ENCODE data around the gene CACNA2D1.

CACNA2D1 gene

DNA sequence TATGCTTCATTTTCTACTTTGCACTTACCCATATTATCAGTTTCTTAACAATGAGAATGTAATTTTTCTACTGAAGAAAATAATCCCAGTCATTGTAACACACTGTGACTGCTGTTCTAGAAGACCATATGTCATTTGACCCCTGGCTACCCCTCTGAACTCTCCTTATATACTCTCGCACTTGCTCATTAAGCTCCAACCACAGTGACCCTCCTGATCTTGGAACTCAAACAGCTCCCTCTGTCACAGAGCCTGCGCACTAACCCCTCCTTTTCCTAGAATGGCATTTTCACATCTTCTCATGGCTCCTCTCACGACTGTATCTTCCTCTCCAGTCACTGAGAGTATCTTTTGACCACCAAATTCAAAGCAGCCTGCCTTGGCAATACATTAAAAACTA lies 169.7 kb downstream of the CACNA2D1 start:
- H3K4me3 ChIP-seq (replicated peaks; ENCODE audit: low read depth, low read length): no peak overlapping the region
- DNase-seq (ENCODE audit: extremely low read depth, low read depth): no peak
- TF ChIP-seq, protein P1, sequence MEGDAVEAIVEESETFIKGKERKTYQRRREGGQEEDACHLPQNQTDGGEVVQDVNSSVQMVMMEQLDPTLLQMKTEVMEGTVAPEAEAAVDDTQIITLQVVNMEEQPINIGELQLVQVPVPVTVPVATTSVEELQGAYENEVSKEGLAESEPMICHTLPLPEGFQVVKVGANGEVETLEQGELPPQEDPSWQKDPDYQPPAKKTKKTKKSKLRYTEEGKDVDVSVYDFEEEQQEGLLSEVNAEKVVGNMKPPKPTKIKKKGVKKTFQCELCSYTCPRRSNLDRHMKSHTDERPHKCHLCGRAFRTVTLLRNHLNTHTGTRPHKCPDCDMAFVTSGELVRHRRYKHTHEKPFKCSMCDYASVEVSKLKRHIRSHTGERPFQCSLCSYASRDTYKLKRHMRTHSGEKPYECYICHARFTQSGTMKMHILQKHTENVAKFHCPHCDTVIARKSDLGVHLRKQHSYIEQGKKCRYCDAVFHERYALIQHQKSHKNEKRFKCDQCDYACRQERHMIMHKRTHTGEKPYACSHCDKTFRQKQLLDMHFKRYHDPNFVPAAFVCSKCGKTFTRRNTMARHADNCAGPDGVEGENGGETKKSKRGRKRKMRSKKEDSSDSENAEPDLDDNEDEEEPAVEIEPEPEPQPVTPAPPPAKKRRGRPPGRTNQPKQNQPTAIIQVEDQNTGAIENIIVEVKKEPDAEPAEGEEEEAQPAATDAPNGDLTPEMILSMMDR (IDR thresholded peaks at IDR 0.05; ENCODE audit: low read depth, low read length, missing control alignments): no peak

DNA sequence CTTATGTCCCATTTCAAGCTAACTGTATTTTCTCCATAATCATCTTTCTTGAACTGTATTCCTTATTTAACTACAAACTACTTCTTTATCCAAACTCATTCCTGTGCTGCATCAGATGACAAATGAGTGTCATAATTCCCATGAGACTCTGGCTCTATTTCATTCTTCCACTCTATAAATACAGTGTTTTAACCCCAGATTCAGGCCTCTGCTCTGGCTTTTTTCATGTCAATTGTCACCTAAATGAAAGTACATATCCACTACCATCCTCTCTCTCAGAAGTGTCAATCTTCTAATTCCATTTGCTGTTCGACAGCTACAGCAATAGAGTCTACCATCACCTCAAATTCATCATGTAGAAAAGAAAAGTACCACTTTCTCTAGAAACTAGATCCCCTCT lies 172.7 kb downstream of the CACNA2D1 start:
- TF ChIP-seq, protein P1 (IDR thresholded peaks at IDR 0.05; ENCODE audit: low read depth, low read length, missing control alignments): no peak
- no peak for DNase-seq (ENCODE audit: extremely low read depth, low read depth)
- no peak overlapping the region for H3K4me3 ChIP-seq (replicated peaks; ENCODE audit: low read depth, low read length)

DNA sequence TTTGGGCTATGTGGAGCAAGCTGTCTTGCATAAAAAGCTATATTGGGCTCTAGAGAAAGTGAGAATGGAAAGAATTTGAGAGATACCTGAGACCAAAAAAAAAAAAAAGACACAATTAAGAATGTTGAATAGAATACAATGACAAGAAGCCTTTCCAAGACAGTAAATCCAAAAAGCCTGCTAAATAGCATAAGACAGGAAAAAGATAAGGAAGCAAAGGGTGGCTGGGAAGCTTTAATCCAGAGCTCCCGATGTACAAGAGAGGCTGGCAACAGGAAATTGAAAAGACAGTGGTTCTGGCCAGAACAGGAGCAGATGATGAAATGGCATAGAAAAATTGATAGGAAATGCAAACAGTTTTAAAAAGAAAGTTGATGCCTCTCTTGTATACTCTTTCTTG lies 174.9 kb downstream of the CACNA2D1 start:
- TF ChIP-seq, protein P1 (IDR thresholded peaks at IDR 0.05; ENCODE audit: low read depth, low read length, missing control alignments): no peak
- H3K4me3 ChIP-seq (replicated peaks; ENCODE audit: low read depth, low read length): no peak overlapping the region
- no peak for DNase-seq (ENCODE audit: extremely low read depth, low read depth)

DNA sequence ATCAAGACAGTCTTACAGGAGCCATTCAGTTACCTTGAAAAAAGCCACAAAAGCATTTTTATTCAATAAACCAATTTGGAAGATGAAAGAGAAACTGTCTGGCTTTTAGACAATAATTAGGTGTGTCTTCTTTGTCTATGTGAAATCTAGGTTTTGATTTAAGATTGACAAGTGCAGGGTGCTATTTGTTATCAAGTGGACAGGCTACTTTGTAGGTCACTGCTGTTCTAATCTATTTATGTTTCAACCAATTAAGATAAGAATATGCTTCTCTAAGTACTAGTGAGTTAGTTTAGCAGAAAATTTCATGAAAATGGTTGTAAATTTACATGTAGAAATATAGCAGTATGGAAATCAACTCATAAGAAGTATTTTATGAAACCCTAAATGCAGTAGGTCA lies 177.5 kb downstream of the CACNA2D1 start:
- TF ChIP-seq, protein P1 (IDR thresholded peaks at IDR 0.05; ENCODE audit: low read depth, low read length, missing control alignments): no peak

DNA sequence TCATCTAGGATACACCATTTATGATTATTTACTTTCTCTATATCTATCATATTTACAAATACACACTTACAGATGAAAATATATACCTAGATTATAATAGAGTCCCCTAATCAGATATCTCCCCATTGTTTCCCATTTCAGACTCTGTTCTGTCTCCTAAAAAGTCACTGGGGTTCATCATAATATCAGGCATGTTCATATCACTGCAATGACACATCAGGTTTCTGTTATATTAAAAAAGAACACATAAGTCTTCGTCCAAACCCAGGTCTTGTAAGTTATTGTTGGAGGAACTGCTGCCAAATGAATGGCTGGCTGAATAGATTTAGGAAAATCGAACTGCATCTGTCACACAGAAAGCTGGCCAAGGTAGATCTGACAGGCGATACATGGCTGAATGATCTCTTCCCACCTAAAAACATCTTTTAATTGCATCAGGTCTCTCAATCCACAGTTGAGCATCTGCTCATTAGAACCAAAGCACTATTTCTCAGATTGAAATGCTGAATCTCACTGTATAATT lies 178.7 kb downstream of the CACNA2D1 start:
- TF ChIP-seq, protein P1 (IDR thresholded peaks at IDR 0.05; ENCODE audit: low read depth, low read length, missing control alignments): no peak
- no peak overlapping the region for H3K4me3 ChIP-seq (replicated peaks; ENCODE audit: low read depth, low read length)
- no peak for DNase-seq (ENCODE audit: extremely low read depth, low read depth)

More for the DNA sequence above, 177.5 kb downstream of the CACNA2D1 start:
- H3K4me3 ChIP-seq (replicated peaks; ENCODE audit: low read depth, low read length): no peak overlapping the region
- no peak for DNase-seq (ENCODE audit: extremely low read depth, low read depth)

DNA sequence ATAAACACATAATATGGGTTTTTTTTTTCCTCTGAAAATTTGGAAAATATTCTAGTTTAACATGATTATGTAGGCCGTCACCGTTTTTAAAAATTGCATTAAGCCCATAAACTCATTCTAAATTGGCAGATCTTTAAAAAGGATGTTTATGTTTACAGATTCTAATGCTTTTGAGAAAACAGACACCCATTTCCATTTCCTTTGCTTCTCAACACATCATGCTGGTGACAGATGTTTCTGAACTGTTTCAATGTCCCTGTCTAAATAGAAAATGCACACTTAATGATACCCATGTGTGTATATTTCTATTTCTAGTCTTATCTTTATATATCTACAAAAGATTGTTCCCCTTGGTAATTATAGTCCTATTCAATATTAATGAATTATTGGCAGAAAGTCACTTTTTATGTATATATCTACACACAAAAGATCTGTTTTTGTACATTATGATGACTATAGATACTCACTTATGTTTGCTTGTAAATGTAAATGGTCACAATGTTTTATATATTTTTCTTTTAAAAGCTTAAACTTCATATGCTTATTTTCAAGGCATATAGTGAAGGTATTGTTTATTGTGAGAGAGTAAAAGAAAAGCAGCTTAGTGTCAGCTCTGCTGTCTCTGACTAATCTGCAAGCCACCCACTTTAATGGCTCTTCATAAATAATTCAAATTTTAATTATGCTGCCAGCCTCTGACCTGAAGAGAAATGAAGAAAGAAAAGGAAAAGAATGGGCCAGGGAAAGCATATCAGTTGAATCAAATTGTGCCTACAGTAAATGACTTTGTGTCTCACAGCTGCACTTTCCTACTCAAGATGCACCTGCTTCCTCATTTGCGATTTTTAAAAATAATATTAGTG lies 179.4 kb downstream of the CACNA2D1 start:
- no peak overlapping the region for H3K4me3 ChIP-seq (replicated peaks; ENCODE audit: low read depth, low read length)
- DNase-seq (ENCODE audit: extremely low read depth, low read depth): no peak
- TF ChIP-seq, protein P1 (IDR thresholded peaks at IDR 0.05; ENCODE audit: low read depth, low read length, missing control alignments): no peak
